Stimulated activated CD8-positive, alpha-beta memory T cell treated with anti-CD3 and anti-CD28 coated beads, Interleukin-15, amount 100 ng/mL, for 4 hours (primary cell): ENCODE data around the gene ITGB1BP1.

Source experiments
- DNase-seq, 2 donors: peaks; one replicate each; pipeline ENCODE4 v3.0.0-alpha.2; 2020; ENCODE audit warnings: low read depth in 2 of 2

Gene ITGB1BP1

DNA sequence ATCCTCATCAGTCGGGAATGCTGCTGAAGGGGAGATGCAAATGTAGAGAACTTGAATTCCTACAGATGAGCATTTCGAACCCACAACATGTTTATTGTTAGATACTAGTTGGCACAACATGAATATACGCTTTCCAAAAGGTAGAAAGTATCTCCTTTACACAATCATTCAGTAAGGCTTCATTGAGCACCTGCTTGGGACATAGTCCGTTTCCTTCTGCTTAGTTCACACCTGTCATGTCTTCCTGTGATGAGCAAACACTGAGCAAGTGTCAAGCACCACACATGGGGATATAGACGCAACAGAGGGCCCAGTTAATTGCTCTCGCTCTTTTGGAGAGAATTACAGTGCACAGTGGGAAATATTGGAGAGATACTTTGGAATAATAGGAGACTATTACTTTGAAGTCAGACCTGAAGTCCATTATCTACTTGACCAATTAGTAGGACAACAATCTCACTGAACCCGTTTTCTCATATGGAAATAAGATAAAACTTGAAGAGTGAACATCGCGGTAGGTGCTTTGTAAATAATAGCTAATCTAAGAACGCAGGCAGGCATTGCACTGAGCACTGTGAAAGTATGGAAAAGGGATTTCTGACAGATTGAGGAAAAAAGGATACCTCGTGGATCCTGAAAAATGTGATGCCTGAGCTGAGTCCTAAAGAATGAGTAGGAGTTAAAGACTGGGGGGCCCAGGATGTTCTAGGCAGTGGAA lies 1.3 kb upstream of the ITGB1BP1 start:
- DNase-seq, result no peak

DNA sequence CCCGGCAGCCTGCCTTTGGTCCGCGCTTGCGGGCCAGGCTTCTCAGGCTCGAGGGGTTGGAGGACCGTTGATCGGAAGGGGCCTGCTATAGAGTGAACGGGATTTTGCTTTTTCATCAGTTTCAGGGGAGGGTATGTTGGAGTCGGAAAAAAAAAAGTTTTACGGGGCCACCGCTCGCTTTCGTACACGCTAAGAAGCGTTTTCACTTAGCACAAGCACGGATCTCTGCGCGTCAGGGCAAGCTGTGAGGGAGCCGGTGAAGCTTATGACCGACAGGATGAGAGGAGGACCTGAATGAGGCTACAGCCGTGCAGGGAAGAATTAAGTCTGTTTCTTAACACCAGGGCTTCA lies 569 bp upstream of the ITGB1BP1 start:
- no peak for DNase-seq

DNA sequence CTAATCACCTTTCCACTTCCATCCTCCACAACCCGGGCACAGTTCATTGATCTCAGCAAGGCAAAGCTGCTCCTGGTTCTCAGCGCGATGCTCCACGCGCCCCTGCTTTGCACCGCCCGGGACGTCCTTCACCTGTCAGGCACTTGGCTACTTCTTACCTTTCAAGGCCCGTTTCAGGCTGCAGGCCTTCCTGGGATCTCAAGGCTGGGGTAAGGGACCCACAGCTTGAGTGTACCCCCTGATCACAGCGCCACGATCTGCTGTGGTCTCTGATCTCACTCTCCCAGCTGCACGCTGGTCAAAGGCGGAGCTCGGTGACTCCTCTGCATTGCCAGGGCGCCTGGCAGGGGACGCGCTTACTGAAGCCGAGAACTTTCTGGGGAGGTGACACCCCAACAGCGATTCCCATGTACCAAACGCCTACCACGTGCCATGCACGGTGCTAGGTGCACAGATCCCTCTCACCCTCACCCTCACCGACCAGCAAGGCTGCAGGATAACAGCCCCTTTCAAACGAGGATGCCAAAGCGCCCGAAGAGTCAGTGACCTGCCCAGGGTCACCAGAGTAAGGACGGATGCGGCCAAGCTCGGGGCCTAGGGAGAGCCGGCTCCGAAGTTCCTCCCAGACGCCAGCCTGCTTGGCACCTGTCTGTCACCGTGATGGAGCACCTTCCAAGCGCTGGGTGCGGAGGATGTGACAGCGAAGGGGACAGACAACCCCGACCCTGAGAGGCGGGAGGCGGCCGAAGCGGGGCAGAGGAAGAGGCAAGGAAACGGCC lies 818 bp downstream of the ITGB1BP1 start:
- DNase-seq, result peak; percentile 29

GRCh38 chr2:9420495-9420894 lies 2.8 kb downstream of the ITGB1BP1 start:
- no peak for DNase-seq

DNA sequence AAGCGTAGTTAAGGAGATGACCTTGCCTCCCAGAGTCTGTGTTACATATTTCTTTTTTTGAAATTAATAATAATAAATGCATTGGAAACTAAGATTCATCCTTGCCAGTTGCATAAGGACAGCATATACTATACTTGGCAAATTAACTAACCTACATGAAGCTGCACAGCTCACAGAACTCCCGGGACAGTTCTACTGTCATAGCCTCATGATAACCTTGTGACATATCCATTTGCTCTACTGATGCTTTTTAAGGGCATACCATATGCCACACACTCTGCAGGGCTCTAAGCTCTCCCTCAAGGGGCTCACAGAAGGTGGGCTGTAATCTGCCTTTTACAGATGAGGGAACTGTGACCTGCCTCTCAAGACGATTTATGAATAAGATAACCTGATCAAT lies 3.8 kb downstream of the ITGB1BP1 start:
- no peak for DNase-seq

DNA sequence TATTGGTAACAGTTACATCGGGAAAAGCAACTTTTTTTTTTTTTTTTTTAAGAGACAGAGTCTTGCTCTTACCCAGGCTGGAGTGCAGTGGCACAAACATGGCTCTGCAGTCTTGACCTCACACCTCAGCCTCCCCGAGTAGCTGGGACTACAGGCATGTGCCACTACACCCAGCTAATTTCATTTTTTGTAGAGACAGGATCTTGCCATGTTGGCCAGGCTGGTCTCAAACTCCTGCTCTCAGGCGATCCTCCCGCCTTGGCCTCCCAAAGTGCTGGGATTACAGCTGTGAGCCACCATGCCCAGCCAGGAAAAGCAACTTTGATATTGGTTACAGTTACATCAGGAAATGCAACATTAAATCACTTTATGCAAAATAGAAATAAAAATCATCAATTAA lies 4.6 kb downstream of the ITGB1BP1 start:
- no peak for DNase-seq

DNA sequence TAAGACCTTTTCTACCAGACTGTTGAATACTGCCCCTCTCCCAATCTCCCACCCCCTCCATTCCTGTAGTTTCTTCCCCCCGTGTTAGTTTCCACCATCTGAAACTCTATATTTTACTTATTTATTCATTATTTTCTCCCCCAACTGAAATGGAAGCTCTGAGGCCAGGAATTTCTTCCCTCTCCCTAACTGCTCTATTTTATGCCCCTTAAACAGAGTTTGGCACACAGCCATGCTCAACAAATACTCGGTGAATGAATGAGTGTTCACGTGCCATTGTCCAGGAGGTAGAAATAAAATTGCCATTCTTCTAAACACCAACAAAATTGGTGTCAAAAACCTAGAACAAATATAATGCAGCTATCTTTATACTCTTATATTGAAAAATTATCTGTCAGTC lies 5.6 kb downstream of the ITGB1BP1 start:
- no peak for DNase-seq

DNA sequence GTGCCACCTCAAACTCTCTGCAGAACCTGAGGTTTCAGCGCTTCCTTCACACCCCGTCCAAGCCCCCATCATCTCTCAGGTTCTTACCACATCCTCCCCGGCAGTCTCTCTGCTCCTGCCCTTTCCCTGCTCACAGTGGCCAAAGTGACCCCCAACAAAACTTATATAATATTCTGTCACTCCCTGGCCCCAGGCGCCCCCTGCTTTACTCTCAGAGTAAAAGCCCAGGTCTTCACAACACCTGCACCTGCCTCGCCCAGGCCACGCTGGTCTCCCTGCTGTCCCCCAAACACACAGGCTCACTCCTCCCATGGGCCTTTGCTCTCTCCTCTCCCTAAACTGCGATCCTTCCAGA lies 6.4 kb downstream of the ITGB1BP1 start:
- no peak for DNase-seq

GRCh38 chr2:9416267-9416961 lies 6.9 kb downstream of the ITGB1BP1 start:
- DNase-seq, result no peak

- DNase-seq, result no peak
These were observed 7.7 kb downstream of the ITGB1BP1 start for GRCh38 chr2:9415516-9416169.

DNA sequence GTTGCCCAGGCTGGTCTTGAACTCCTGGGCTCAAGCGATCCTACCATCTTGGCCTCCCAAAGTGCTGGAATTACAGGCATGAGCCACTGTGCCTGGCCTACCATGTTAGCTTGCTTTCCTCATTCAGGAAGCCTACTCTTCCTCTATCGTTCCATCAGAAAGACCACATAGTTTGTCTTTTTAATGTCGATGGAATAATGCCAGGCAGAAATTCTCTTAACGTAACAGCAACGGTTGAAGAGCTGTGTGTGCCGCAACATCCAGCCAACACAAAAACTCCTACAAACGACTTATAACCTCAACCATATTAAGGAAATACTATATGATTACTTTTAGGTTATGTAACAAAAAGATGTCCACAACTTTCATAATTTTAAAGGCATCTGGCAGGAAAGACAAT lies 10.5 kb downstream of the ITGB1BP1 start:
- no peak for DNase-seq

- DNase-seq, result no peak
These were observed 13.2 kb downstream of the ITGB1BP1 start for GRCh38 chr2:9410108-9410507.

- DNase-seq, result no peak
These were observed 14.6 kb downstream of the ITGB1BP1 start for GRCh38 chr2:9408641-9409151.

GRCh38 chr2:9407363-9407811 lies 15.9 kb downstream of the ITGB1BP1 start:
- DNase-seq, result no peak

DNA sequence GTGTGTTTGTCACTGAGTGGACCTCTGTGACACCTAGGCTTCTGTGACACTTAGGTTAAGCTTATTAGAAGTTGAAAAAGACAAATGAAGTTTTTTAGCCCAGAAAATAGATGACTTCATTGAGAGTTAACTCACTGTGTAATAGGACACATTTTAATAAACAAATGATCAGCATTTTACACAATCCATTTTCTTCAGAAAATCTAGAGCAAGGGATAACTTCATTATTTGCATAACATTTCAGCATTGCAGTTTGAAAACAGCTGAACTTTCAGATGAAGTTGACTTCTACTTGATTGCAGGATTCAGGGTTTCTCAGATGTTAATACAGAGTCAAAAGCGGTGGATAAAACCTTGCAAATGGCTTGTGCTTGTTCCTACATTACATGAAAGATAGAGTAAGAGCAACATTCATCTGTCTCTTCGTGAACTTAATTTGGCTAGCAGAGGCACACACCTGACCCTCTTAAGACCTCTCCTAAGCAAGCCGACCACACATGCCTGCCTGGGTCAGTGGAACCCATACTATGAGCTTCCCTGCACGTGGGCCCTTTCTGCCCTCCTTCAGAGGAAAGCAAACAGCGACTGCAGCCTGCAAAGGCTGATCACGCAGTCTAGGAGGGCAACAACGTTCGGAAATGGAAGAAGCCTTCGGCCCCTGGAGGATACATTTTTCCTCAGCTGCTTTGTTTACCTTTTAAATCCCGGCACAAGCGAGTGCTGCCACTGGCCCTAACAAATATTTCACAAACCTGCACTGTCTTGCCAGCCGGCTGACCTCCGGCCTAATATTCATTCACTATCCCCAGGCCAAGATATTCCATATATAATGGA lies 16.6 kb downstream of the ITGB1BP1 start:
- no peak for DNase-seq

DNA sequence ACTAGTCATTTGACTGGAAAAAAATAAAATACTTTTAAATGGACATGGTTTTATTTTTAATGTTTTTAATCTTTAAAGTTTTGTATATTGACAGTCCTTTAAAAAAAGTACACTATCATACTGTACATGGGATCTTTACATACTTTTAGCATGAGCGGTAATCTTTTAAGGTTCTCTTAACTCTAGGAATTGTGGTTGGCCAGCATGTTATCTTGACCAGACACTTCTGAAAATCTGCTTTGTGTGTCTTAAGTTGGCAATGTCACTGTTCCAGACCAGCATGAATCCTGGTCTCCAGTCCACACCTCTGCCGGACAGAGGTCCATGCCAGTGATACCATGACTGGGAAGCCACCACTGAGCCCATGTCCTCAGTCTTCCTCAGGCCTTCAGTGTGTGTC lies 17.7 kb downstream of the ITGB1BP1 start:
- no peak for DNase-seq

DNA sequence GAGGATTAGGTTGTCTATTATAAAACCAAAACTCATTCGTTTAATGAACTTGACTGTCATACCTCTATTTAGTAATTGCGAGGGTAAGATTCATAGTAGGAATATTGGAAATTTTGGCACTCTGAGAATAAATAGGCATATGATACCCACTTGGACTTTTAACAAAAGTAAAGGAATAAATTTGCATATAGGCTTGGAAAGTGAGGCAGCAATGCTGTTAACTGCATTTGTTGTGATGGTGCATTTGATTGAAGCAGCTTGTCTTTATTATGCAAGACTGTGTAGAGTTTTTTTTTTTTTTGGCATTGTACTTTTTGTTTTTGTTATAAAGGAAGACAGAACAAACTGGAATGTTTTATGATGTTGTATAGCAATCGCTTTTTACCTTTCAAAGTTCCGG lies 18.9 kb downstream of the ITGB1BP1 start:
- DNase-seq, result no peak

DNA sequence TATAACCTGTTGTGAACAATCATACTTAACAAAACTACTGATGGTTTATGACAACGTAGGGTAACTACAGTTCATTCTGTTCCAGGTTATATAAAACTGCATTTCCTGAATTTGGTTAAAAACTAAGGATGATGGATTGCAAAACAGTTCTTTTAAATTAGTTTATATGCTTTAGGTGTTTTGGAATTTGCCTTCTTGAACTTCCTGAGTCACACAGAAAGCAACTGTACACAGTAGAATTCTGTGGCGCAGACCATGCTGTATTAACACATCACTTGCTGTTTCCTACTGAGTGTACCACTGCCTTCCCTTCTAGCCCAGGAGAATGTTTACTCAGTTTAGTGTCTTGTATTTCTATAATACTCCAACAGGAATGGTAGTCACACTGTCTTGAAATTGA lies 19.4 kb downstream of the ITGB1BP1 start:
- DNase-seq, result no peak

GRCh38 chr2:9401646-9402371 lies 21.5 kb downstream of the ITGB1BP1 start:
- DNase-seq, result no peak

DNA sequence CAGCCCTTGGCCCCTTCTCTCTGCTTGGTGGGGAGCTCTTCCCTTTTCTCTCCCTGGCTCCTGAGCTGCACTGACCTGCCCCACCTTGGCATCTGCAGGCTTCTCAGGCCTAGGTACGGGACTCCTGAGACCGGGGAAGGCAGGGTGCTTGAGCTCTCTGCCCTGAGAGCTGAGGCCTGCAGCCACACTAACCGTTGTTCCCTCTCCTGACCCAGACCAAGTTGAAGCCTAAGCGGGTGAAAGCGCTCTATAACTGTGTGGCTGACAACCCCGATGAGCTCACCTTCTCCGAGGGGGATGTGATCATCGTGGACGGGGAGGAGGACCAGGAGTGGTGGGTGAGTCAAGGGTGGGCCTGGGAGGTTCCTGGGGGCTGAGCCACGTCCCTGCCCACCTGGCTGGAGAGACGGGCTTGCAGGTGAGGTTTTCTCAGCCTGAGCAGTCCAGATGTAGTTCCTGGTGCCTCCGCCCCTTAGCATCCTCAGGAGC lies 22.2 kb downstream of the ITGB1BP1 start:
- DNase-seq, result no peak
